Islet of Langerhans (tissue), 1 donor: ENCODE results near the gene SLC16A9.

ENCODE experiments used
- FAIRE-seq: peaks from one replicate; lab custom pipeline; 2011; peaks lifted over from hg19 to GRCh38; lab: Jason Lieb, UNC

The SLC16A9 gene

DNA sequence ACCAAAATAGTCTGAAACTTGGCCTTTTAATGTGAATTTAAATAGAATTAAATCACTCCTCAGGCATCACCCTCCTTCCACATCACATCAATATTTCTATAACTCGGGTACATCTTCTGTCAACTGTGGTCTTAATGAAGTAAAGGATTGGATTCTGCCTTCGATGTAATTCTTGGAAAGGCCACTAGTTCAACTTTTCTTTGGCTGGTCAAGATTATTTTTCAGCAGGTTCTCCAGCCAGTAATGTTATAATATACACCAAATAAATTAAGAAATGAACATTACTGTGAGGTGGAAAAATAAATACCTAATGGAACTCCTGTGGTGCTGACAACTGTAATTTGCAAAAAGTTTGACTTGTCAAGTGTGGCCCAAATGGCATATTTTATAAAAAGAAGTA lies 9.7 kb upstream of the SLC16A9 start:
- no peak for FAIRE-seq

DNA sequence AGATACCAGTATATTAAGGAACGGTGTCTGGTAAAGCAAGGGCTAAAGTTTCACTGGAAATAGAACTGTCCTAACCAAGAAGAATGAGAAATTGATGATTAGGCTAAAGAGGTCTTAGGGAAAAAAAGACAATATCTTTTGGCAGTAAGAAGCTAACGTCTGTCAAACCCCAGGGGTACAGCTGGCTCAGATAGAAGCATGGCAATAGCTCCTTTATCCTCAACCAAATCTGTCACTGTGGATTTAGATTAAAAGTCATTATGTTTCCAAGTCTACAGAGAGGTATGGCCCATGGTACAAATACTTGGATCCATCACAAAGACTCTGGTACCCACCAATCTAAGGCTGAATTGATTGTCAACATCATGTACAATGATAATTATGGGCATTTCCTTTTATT lies 8.6 kb upstream of the SLC16A9 start:
- FAIRE-seq, result no peak

DNA sequence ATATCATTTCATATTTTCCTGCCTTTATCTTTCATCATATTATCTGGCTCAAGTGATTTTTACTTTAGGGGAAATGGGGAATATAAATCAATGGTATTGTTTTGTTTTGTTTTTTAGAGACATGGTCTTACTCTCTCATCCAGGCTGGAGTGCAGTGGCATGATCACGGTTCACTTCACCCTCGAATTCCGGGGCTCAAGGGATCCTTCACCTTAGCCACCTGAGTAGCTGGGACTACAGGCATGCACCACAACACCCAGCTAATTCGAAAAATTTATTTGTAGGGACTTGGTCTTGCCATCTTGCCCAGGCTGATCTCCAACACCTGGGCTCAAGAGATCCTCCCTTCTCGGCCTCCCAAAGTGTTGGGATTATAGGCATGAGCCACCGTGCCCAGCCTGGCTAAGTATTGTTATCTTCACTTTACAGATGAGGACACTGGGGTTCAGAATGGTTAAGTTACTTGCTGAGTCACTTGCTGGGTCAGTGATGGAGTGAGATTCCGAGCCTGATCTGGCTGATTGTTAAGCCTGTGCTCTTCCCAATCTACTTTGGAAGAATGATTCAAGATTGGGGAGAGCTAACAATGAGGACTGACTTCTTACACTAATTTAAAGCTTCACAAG lies 3.7 kb upstream of the SLC16A9 start:
- FAIRE-seq, result no peak

- no peak for FAIRE-seq
Measured at GRCh38 chr10:59711871-59712494, 2.3 kb upstream of the SLC16A9 start.

DNA sequence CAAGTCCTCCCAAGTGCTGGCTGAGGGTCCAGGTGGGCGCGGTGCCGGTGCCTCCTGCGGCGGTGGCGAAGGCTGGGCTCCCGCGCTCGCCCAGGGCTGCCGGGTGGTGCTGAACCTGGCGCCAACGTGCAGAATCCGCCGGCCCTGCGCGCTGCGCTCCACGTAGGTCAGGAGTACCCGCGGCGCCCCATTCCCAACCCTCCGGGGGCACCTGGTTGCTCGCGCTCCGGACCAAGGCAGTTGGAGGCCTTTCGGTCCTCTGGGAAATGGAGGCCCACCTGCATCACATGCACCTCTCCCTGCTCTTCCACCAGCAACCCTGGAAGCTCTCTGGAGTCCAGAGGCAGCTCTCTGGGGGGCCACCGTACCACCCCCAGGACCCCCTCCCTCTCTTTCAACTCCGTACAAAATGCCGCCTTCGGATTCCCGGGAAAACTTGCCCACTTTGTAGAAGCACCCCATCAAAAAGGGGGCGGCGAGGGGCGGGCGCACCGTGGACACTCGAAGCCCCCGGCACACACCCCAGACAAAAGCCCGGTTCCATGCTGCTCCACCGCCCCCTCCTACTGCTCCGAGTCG lies 745 bp downstream of the SLC16A9 start:
- FAIRE-seq, result no peak

GRCh38 chr10:59706851-59707797 lies 2.5 kb downstream of the SLC16A9 start:
- no peak for FAIRE-seq

GRCh38 chr10:59705931-59706330 lies 3.7 kb downstream of the SLC16A9 start:
- no peak for FAIRE-seq

GRCh38 chr10:59704630-59705029 lies 5.0 kb downstream of the SLC16A9 start:
- peak; percentile 62 for FAIRE-seq

- peak; percentile 76 for FAIRE-seq
Measured at GRCh38 chr10:59702347-59702746, 7.3 kb downstream of the SLC16A9 start.

GRCh38 chr10:59700709-59701108 lies 8.9 kb downstream of the SLC16A9 start:
- no peak for FAIRE-seq

DNA sequence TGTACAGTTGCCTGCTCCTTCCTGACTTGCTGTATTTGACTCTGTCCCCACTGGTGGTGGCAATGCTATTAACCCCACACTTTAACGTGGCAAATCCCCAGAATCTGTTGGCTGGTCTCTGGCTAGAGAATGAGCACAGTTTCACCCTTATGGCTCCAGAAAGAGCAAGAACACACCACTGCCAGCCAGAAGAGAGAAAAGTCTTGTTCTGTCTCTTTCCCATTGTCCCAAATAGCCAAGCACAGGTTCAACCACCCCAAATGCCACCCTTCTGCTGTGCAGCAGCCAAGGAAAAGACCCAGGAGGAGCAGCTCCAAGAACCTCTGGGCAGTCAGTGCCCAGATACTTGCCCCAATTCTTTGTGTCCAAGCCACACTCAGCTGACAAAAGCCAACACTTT lies 11.3 kb downstream of the SLC16A9 start:
- no peak for FAIRE-seq

GRCh38 chr10:59695637-59696036 lies 14.0 kb downstream of the SLC16A9 start:
- FAIRE-seq, result no peak

GRCh38 chr10:59694936-59695335 lies 14.7 kb downstream of the SLC16A9 start:
- FAIRE-seq, result no peak

DNA sequence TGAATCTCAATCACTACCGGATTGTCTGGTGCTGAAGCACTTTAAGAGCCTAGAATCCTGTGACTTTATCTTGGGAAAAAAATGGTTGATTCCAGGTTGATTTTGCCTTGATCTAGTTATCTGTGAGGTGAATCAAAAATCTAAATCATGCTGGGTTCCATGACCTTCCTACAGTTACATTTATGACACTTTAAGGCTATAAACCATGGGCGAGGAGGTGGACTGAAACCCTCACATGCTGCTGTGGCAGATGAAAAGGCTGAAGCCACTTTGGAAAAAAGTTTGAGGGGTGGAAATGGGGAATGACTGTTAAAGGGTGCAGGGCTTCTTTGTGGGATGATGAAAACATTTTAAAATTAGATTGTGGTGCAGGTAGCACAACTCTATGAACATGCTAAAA lies 17.5 kb downstream of the SLC16A9 start:
- no peak for FAIRE-seq

GRCh38 chr10:59688921-59689351 lies 20.7 kb downstream of the SLC16A9 start:
- FAIRE-seq, result no peak

GRCh38 chr10:59687657-59688056 lies 22.0 kb downstream of the SLC16A9 start:
- no peak for FAIRE-seq

DNA sequence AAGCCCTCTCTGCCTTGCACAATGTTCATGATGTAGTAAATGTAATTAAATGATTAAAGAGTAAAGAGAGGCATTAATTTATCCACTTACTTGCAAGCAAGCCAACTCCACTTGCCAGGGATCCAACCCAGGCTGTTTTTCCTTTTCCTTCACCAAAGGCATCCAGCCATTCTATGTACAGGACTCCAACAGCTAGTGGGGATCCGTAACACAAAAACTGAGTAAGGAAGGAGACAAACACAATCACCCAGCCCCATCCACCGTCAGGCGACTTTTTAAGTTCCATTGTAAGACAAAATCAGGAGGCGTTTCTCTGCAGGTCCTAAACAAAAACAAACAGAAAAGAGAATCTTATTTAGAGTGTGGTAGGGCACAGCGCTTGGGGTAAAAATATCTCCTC lies 25.6 kb downstream of the SLC16A9 start:
- no peak for FAIRE-seq

- peak; percentile 78 for FAIRE-seq
Measured at GRCh38 chr10:59682986-59683937, 26.4 kb downstream of the SLC16A9 start.

DNA sequence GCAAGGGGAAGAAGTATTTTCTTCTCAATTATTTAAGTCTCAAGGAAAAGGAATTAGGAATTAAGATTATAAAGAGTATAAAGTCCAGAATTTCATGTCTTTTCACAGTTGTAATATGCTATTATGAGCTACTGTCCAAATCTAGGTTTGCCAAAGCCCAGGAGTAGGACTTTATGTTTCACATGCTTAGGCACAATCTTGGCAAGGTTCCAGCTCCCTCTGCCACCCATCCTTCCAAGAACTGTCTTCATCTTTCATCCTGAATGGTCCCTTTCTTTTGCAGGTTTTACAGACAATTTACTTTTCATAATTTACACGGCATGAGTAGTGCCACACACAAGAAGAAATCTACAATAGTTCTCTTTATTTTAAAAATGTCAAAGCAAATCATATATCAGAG lies 29.5 kb downstream of the SLC16A9 start:
- no peak for FAIRE-seq

DNA sequence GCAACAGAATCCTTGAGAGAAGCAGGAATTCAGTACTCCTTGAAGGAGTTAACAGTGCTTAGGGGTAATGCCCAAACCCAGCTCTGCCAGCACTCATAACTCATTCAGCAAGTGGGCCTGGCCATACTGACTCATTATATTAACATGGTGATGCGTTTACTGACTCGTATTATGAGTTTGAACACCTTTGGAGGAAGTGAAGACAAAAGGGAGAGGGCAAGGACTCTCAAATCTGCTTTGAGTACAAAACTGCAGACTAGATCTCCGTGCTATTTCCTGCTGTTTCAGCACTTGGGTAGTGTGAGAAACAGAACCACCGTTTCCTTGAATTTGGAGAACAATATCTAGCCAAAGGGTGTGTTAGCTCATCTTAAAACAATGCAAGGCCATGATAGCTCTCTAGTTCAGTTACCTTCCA lies 30.8 kb downstream of the SLC16A9 start:
- no peak for FAIRE-seq

GRCh38 chr10:59677253-59677831 lies 32.3 kb downstream of the SLC16A9 start:
- FAIRE-seq, result no peak
